Stimulated activated CD8-positive, alpha-beta memory T cell treated with anti-CD3 and anti-CD28 coated beads, Interleukin-2, amount 100 ng/mL, for 1 hour (primary cell): ENCODE measurements around the gene APOOL.

ENCODE experiments used
- DNase-seq, 2 donors: peaks; one replicate each; pipeline ENCODE4 v3.0.0-alpha.2; 2020; ENCODE audit warnings: low read depth in 2 of 2

Gene APOOL

GRCh38 chrX:85084770-85085393 is 81.2 kb downstream of the APOOL start:
- no peak for DNase-seq

GRCh38 chrX:85089321-85089840 is 85.7 kb downstream of the APOOL start:
- no peak for DNase-seq

- no peak for DNase-seq
These were observed 103.7 kb downstream of the APOOL start for GRCh38 chrX:85107407-85107806.

GRCh38 chrX:85108165-85108564 is 104.5 kb downstream of the APOOL start:
- DNase-seq, result no peak

GRCh38 chrX:85109235-85109634 is 105.6 kb downstream of the APOOL start:
- no peak for DNase-seq

- no peak for DNase-seq
These were observed 107.7 kb downstream of the APOOL start for GRCh38 chrX:85111347-85111746.

GRCh38 chrX:85112293-85112692 is 108.6 kb downstream of the APOOL start:
- no peak for DNase-seq

GRCh38 chrX:85113746-85114145 is 110.1 kb downstream of the APOOL start:
- no peak for DNase-seq

- no peak for DNase-seq
These were observed 110.5 kb downstream of the APOOL start for GRCh38 chrX:85114171-85114570.

- DNase-seq, result no peak
These were observed 111.1 kb downstream of the APOOL start for GRCh38 chrX:85114776-85115175.

GRCh38 chrX:85115252-85115651 is 111.6 kb downstream of the APOOL start:
- DNase-seq, result no peak

GRCh38 chrX:85136409-85136808 is 132.7 kb downstream of the APOOL start:
- no peak for DNase-seq

GRCh38 chrX:85139422-85139821 is 135.7 kb downstream of the APOOL start:
- no peak for DNase-seq

GRCh38 chrX:85140964-85141363 is 137.3 kb downstream of the APOOL start:
- DNase-seq, result no peak
